ENCODE results near the gene HCST.

The HCST gene, protein sequence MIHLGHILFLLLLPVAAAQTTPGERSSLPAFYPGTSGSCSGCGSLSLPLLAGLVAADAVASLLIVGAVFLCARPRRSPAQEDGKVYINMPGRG

DNA sequence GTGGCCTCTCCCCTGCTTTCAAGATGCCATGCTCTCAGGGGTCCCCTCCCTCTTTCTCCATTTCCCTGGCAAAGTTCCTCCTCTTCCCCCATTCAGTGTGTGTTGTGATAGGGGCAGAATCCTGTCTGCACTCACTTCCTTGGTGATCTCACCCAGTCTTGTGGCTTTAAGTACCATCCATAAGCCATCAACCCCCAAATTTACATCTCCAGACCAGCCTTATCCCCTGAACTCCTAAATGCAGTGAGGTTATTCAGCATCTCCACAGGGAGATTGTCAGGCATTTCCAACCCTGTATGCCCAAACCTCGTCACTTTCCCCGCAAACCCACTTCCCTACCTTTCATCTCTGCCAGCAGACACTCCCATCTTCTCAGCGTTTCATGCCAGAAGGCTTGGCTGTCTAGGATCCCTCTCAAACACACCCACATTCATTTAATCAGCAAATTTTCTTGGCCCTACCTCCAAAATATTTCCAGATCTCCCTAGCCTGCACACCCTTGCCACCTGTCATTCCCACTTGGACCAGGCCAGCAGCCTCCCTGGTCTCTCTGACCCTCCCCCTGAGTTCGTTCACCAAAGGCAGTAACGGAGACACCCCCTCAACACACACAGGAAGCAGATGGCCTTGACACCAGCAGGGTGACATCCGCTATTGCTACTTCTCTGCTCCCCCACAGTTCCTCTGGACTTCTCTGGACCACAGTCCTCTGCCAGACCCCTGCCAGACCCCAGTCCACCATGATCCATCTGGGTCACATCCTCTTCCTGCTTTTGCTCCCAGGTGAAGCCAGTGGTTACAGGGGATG, at the start of gene HCST:
Gene HCST (plus strand): TSS at position 676 of the 808 bp plus-strand sequence. CDS start 65 bp downstream, at position 741.
- DNase-seq (ENCODE audit: low read depth in 2 of 2): no peak

DNA sequence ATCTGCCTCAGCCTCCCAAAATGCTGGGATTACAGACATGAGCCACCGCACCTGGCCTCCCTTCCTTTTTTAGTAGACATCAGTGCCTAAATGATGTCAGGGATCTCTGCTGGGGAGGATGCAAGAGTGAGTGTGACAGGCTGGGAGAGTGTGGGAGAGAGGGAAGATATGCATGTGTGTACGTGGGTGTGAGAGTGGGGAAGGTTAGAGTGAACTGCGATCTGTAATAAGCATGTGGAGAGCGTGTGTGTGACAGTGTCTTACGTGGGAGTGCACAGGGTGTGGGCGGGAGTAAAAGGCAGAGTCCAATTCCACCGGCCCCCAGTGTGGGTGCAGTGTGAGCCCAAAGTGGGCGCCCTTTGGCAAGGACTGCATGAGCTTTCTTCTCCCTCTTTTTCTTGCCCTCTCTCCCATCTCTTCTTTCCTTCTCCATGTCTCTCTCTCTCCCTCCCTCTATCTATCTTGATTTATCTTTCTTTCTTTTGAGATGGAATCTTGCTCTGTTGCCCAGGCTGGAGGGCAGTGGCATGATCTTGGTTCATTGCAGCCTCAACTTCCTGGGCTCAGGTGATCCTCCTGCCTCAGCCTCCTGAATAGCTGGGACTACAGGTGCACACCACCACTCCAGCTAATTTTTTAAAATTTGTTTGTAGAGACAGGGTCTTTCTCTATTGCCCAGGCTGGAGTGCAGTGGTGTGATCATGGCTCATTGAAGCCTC, 49.1 kb upstream of the HCST start:
- no peak for DNase-seq (ENCODE audit: low read depth in 2 of 2)

DNA sequence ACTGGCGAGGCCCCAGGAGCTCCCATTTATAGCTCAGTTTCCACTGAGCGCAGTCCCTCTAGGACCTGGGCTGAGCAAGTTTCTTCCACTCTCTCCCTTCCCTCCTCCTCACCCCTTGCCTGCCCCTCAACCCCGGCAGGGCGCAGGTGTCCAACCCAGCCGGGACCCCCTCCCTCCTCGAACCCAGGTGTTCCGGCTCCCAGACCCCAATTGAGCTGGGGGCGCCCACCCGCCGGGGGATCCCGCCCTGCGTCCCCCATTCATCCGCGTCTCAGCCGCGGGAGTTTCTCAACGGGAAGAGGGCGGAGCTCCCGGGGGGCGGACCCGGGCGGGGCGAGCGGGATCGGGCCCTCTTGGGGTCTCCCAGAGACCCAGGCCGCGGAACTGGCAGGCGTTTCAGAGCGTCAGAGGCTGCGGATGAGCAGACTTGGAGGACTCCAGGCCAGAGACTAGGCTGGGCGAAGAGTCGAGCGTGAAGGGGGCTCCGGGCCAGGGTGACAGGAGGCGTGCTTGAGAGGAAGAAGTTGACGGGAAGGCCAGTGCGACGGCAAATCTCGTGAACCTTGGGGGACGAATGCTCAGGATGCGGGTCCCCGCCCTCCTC, 45.7 kb upstream of the HCST start, which contains the start of gene KIRREL2:
Gene KIRREL2 (plus strand): TSS at position 366 of the 604 bp plus-strand sequence. CDS start 209 bp downstream, at position 575.
- peak in 1 of 2 donors; percentile 46 for DNase-seq (ENCODE audit: low read depth in 2 of 2)

DNA sequence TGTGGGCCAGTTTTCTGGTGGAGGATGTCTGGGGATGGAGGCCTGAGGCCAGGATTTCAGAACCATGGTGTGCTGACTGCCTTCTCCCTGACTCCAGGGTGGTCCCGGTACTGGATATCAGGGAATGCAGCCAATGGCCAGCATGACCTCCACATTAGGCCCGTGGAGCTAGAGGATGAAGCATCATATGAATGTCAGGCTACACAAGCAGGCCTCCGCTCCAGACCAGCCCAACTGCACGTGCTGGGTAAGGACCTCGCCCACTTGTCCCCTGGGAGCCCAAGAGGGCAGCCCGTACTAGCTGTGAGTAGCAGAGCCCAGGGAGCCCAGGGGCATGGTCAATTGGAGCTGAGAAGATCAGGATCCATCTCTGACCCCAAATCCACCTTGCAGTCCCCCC, 44.0 kb upstream of the HCST start:
- DNase-seq (ENCODE audit: low read depth in 2 of 2): no peak

DNA sequence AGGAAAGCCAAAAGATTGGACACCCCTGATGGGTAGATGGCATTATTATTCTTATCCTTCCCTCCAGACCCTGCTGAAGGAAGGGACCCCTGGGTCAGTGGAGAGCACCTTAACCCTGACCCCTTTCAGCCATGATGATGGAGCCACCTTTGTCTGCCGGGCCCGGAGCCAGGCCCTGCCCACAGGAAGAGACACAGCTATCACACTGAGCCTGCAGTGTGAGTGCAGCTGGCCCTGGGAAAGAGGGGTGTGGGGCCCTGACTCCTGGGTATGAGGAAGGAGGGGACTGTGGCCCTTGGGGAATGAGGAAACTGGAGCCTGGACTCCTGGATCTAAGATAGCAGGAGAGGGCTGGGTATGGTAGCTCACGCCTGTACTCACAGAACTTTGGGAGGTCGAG, 42.9 kb upstream of the HCST start:
- DNase-seq (ENCODE audit: low read depth in 2 of 2): no peak

DNA sequence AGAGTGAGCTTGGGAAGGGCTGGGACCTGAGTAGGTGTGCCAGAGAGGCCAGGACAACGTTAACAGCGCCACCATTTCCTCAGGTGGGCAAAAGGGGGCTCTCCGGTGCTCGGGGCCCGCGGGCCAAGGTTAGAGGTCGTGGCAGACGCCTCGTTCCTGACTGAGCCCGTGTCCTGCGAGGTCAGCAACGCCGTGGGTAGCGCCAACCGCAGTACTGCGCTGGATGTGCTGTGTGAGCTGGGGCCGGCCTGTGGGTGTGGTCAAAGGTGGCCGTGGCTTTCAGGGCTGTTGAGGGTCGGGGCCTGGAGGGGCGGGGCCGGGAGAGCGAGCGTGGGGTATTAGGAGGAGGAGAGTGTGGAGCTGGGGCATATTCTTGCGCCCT, 41.9 kb upstream of the HCST start:
- DNase-seq (ENCODE audit: low read depth in 2 of 2): no peak

DNA sequence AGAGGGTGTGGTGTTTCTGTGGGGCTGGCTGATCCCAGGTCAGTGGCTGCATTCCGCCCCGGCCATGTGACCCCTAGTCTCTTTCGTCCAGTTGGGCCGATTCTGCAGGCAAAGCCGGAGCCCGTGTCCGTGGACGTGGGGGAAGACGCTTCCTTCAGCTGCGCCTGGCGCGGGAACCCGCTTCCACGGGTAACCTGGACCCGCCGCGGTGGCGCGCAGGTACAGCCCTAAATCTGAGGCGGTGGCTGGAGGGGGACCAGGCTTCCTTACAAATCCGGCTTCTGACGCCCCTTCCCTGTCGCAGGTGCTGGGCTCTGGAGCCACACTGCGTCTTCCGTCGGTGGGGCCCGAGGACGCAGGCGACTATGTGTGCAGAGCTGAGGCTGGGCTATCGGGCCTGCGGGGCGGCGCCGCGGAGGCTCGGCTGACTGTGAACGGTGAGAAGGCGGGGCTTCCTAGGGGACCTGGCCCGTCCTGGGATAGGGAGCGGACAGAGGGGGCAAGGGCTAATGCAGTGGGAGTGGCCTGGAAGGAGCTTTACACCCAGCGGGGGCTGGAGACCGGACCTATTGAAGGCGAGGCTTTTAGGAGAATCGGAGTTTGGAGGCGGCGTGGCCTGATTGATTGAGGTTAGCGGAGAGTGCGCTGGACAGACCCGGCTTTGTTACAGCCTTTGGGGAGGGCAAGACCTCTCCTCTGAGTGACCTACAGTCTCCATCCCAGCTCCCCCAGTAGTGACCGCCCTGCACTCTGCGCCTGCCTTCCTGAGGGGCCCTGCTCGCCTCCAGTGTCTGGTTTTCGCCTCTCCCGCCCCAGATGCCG, 41.3 kb upstream of the HCST start:
- DNase-seq (ENCODE audit: low read depth in 2 of 2): no peak

DNA sequence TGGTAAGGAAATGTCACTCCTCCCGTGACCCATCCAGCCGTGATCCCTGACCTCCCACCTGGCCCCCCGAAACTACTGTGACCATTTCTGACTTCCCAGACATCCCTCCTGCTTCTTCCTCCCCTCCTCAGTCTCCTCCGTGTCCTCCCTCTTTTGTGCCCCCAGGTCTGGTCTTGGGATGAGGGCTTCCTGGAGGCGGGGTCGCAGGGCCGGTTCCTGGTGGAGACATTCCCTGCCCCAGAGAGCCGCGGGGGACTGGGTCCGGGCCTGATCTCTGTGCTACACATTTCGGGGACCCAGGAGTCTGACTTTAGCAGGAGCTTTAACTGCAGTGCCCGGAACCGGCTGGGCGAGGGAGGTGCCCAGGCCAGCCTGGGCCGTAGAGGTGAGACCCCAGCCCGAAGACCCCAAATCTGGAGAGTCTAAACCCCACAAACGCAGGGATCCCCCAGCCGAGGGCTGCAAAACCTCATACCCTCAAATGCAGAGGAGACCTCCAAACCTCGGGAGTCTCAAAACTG, 40.6 kb upstream of the HCST start:
- no peak for DNase-seq (ENCODE audit: low read depth in 2 of 2)

DNA sequence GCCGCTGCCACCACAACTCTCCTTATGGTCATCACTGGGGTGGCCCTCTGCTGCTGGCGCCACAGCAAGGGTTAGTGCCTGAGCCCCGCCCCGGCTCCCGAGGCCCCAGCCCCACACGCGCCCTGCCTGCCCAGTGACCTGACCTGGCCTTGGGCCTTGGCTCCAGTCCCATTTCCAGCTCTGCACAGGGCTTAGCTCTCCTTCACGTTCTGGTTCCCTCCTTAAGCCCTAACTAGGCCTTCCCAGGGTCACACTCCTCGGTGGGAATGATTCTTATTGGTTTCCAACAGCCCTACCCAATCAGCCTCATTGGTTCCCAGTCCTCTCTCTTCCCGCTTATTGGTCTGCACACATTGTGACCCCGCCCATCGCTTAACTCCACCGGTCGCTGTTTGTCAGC, 39.8 kb upstream of the HCST start:
- no peak for DNase-seq (ENCODE audit: low read depth in 2 of 2)

DNA sequence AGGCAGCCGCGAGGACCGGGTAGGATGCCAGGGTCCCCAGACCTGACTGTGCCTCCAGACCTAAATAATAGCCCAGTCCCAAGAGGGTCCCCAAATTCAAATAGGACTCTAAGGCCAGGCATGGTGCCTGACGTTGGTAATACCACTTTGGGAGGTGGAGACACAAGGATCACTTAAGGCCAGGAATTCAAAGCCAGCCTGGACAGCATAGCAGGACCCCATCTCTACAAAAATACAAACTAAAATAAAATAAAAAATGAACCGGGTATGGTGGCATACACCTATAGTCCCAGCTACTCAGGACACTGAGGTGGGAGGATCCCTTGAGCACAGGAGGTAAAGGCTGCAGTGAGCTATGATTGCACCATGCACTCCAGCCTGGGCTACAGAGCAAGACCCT, 39.3 kb upstream of the HCST start:
- DNase-seq (ENCODE audit: low read depth in 2 of 2): no peak

DNA sequence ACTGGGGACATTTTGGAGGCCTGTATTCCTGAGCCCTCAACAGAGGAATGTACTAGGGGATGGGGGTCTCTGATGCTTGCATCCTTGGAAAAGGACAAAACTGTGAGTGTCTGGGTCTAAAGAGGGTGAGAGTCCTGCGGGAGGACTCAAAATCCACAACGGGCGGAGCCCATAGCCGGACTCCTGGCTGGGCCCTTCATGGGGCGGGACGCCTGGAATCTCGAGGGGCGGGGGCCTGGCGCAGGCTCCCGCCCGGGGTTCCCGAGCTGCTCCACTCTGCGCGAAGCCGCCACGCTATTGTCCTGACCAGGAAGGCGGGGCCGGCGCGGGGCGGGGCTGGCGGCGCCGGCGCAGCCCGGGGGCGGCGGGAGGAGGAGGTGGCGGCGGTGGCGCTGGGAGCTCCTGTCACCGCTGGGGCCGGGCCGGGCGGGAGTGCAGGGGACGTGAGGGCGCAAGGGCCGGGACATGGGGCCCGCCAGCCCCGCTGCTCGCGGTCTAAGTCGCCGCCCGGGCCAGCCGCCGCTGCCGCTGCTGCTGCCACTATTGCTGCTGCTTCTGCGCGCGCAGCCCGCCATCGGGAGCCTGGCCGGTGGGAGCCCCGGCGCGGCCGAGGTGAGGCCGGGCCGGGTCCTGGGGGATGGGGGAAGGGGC, 34.0 kb upstream of the HCST start, which contains the start of gene APLP1:
Gene APLP1 (plus strand): TSS at position 403 of the 651 bp plus-strand sequence. CDS start 63 bp downstream, at position 466.
- peak; percentile 63 to 77 for DNase-seq (ENCODE audit: low read depth in 2 of 2)

DNA sequence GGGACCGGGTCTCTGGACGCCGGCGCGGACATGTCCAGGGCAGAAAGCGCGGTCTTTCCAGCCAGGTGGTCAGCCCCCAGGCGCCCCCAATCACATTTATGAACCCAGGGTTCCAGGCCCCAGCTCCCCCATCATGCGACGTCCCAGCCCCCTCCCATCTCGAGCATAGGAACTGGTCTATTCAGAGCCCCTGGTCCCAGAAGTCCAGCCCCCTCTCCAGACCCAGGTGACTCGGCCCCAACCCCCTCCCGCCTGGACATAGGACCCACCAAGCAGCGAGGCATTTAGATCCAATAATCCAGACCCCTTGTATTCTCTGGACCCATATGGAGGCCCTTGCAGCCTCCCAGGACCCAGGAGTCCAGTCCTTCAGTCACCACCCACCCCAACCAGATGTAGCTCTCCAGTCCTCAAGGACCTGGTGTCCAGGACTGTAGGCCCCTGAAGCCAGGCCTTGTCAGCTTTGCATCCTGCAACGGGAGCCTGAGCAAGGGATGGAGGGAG, 33.5 kb upstream of the HCST start:
- no peak for DNase-seq (ENCODE audit: low read depth in 2 of 2)

DNA sequence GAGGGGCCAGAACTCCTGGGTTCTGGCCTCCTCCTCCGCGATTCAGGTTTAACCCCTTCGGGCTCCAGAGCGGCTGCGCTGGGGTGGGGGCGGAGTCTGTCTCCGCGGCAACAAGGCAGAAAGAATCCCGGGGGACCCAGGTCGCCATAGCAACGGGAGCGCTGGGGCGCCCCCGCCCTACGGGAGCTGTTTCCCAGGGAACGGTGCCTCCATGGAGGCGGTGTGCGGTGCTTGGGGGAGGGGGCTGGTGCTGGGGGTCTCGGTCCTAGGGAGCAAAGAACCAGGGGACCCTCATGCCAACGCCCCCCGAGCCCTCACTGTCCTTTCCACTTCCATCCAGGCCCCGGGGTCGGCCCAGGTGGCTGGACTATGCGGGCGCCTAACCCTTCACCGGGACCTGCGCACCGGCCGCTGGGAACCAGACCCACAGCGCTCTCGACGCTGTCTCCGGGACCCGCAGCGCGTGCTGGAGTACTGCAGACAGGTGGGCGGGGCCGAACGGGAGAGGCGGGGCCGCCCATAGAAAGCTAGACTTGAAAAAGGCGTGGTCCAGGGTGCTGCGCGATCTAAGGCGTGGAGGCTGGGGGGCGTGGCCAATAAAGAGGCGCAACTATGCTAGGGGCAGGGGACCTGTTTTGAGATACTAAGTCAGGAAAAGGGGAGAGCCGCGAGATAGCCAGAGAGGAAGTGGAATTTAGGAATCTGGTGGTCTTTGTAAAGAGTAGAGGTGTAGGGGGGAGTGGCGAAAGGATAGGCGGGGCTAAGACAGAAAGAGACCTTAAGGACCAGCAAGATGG, 32.8 kb upstream of the HCST start:
- peak; percentile 69 to 74 for DNase-seq (ENCODE audit: low read depth in 2 of 2)

DNA sequence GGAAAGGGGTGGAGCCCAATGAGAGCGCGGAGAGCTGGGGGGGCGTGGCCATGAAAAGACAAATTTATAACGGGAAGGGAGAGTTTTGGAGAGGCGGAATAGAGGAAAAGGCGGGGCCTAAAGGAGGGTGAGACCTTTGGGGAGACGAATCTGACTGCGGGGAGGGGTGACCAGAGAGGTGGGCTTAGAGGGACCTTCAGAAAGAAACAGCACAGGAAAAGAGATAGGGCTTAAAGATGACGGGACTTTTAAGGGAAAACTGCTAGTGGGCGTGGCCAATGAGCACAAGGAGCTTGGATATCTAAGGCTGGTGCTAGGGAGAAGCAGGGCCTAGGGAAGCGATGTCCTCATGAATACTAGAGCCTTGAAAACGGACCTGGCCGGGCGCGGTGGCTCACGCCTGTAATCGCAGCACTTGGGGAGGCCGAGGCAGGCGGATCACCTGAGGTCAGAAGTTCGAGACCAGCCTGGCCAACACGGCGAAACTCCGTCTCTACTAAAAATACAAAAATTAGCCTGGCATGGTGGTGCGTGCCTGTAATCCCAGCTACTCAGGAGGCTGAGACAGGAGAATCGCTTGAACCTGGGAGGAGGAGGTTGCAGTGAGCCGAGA, 32.1 kb upstream of the HCST start:
- DNase-seq (ENCODE audit: low read depth in 2 of 2): peak in 1 of 2 donors; percentile 25

DNA sequence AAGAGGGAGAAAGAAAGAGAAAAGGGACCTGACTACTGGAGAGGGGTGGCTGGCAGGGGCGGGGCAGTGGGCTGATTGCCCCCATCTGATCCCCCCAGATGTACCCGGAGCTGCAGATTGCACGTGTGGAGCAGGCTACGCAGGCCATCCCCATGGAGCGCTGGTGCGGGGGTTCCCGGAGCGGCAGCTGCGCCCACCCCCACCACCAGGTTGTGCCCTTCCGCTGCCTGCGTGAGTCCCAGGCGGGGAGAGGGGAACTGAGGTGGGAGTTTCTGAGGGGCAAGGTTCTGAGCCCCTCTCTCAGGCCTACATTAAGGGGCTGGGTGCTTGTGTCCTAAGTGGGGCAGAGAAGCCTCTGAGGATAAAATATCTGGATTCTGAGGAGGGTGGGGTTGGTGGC, 31.5 kb upstream of the HCST start:
- DNase-seq (ENCODE audit: low read depth in 2 of 2): no peak

DNA sequence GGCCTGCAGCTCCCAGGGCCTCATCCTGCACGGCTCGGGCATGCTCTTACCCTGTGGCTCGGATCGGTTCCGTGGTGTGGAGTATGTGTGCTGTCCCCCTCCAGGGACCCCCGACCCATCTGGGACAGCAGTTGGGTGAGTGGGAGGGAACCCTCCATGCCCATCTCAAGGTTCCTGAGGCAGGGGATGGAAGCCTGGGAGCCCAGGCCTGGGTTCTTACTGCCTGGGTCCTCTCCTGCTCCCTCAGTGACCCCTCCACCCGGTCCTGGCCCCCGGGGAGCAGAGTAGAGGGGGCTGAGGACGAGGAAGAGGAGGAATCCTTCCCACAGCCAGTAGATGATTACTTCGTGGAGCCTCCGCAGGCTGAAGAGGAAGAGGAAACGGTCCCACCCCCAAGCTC, 30.7 kb upstream of the HCST start:
- DNase-seq (ENCODE audit: low read depth in 2 of 2): no peak

DNA sequence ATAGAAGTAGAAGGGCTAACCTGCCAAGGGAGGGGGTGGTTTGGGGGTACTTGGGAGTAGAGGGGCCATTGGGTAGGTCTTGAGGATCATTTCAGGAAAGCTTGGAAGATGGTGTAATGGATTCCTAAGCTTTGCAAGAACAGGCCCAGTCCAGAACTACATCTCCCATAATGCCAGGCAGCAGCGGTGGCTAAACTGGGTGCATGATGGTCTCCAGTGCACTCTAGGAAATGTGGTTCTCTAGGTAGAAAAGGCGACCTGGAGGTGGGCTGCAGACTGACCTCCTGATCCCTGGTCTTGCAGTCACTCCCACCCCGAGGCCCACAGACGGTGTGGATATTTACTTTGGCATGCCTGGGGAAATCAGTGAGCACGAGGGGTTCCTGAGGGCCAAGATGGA, 30.1 kb upstream of the HCST start:
- DNase-seq (ENCODE audit: low read depth in 2 of 2): no peak

DNA sequence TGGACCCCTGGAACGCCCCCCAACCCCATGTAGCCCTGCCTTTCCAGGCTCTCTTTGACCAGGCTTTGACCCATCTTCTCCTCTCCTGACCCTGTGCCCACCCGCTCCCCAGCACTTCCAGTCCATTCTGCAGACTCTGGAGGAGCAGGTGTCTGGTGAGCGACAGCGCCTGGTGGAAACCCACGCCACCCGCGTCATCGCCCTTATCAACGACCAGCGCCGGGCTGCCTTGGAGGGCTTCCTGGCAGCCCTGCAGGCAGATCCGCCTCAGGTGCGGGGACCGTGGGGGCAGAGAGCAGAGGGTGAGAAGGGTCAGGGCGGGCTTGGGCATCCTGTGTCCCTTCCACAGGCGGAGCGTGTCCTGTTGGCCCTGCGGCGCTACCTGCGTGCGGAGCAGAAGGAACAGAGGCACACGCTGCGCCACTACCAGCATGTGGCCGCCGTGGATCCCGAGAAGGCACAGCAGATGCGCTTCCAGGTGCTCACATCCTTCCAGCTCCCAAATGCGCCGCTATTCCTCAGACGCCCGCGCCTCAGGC, 27.9 kb upstream of the HCST start:
- DNase-seq (ENCODE audit: low read depth in 2 of 2): no peak

DNA sequence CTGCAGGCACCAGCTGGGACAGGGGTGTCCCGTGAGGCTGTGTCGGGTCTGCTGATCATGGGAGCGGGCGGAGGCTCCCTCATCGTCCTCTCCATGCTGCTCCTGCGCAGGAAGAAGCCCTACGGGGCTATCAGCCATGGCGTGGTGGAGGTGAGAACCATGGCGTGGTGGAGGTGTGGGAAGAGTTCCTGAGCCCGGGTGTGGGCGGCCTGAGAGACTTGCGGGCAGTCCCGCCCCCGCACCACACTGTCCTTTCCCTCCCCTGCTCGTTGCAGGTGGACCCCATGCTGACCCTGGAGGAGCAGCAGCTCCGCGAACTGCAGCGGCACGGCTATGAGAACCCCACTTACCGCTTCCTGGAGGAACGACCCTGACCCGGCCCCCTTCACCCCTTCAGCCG, 23.3 kb upstream of the HCST start:
- DNase-seq (ENCODE audit: low read depth in 2 of 2): no peak

Data from stimulated activated CD4-positive, alpha-beta T cell treated with anti-CD3 and anti-CD28 coated beads, Interleukin-1b, Interleukin-23, amount 100 ng/mL, for 4 hours (primary cell).